ENCODE measurements around the gene SLC25A29. TPM values are rescaled to one million over a fixed set of nuclear protein-coding genes. Genes with fewer than 3 reads are reported as not detected.

SLC25A29 gene
- polyA plus RNA-seq, 1 donor (not counting 4 experiments of a cell fraction or from before 2014, with no cell fraction given), result 16.3 TPM

- Histone ChIP-seq H3K4me3 (ENCODE audit: control insufficient read depth in 2 of 3, extremely low read depth in 1 of 3, insufficient read depth in 2 of 3, low read depth in 1 of 3, low read length in 3 of 3) (no peak overlapping the region), H3K27me3 (ENCODE audit: control insufficient read depth, extremely low read depth, insufficient read depth, low read length) (no peaks in the 10 kb centered on the region), H3K4me2 (ENCODE audit: control insufficient read depth, extremely low read depth, insufficient read depth, low read depth, low read length) (no peak overlapping the region), H3K9me1 (ENCODE audit: control insufficient read depth, extremely low read depth, insufficient read depth, low read length) (peaks cover 2% of the 10 kb centered on the region), H3K9ac (ENCODE audit: control insufficient read depth, extremely low read depth, insufficient read depth, low read length) (no peak overlapping the region), H3K4me1 (ENCODE audit: control insufficient read depth, extremely low read depth, insufficient read depth, low read length) (peaks cover 19% of the 10 kb centered on the region), H3K27ac (ENCODE audit: control insufficient read depth, insufficient read depth, low read length) (no peak overlapping the region), H4K20me1 (ENCODE audit: control insufficient read depth, extremely low read depth, insufficient read depth, low read length) (no peaks in the 10 kb centered on the region), H3K36me3 (ENCODE audit: control insufficient read depth in 2 of 2, extremely low read depth in 1 of 2, insufficient read depth in 2 of 2, low read length in 2 of 2) (no peaks in the 10 kb centered on the region), H3K9me3 (ENCODE audit: control insufficient read depth, low read depth, low read length) (no peaks in the 10 kb centered on the region), H3K79me2 (ENCODE audit: control insufficient read depth, insufficient read depth, low read length) (no peaks in the 10 kb centered on the region), H2AFZ (ENCODE audit: control insufficient read depth, low read length) (no peak overlapping the region)
- TF ChIP-seq EZH2 (IDR thresholded peaks at IDR 0.05; ENCODE audit: low read length) (no peak), CTCF (optimal IDR thresholded peaks at IDR 0.05 in 1 of 3, IDR thresholded peaks at IDR 0.05 in 1 of 3, conservative IDR thresholded peaks at IDR 0.05 in 1 of 3; ENCODE audit: extremely low read depth in 1 of 3, insufficient read depth in 2 of 3, low read length in 3 of 3) (no peak)
- dilution Hi-C loops (cut with MboI; ENCODE audit: extremely low pct_ligation_motif_present, low sequenced_read_pairs), result no loop called here
- FAIRE-seq (no peak), DNase-seq (ENCODE audit: low read depth, low spot score) (no peak)
Measured at GRCh38 chr14:100317389-100317788, 11.1 kb upstream of the SLC25A29 start.

GRCh38 chr14:100314724-100315123 is 8.5 kb upstream of the SLC25A29 start:
- FAIRE-seq, result no peak
- TF ChIP-seq EZH2 (IDR thresholded peaks at IDR 0.05; ENCODE audit: low read length) (no peak), CTCF (optimal IDR thresholded peaks at IDR 0.05 in 1 of 3, IDR thresholded peaks at IDR 0.05 in 1 of 3, conservative IDR thresholded peaks at IDR 0.05 in 1 of 3; ENCODE audit: extremely low read depth in 1 of 3, insufficient read depth in 2 of 3, low read length in 3 of 3) (no peak)

More at GRCh38 chr14:100314724-100315123, 8.5 kb upstream of the SLC25A29 start:
- Histone ChIP-seq H3K27me3 (ENCODE audit: control insufficient read depth, extremely low read depth, insufficient read depth, low read length) (no peaks in the 10 kb centered on the region), H2AFZ (ENCODE audit: control insufficient read depth, low read length) (peak overlapping the region; percentile 60), H3K27ac (ENCODE audit: control insufficient read depth, insufficient read depth, low read length) (no peak overlapping the region), H3K9me3 (ENCODE audit: control insufficient read depth, low read depth, low read length) (no peaks in the 10 kb centered on the region), H3K9me1 (ENCODE audit: control insufficient read depth, extremely low read depth, insufficient read depth, low read length) (no peaks in the 10 kb centered on the region), H3K4me2 (ENCODE audit: control insufficient read depth, extremely low read depth, insufficient read depth, low read depth, low read length) (no peak overlapping the region), H4K20me1 (ENCODE audit: control insufficient read depth, extremely low read depth, insufficient read depth, low read length) (no peaks in the 10 kb centered on the region), H3K9ac (ENCODE audit: control insufficient read depth, extremely low read depth, insufficient read depth, low read length) (no peak overlapping the region), H3K4me1 (ENCODE audit: control insufficient read depth, extremely low read depth, insufficient read depth, low read length) (peaks cover 10% of the 10 kb centered on the region), H3K79me2 (ENCODE audit: control insufficient read depth, insufficient read depth, low read length) (no peaks in the 10 kb centered on the region), H3K36me3 (ENCODE audit: control insufficient read depth in 2 of 2, extremely low read depth in 1 of 2, insufficient read depth in 2 of 2, low read length in 2 of 2) (no peaks in the 10 kb centered on the region), H3K4me3 (ENCODE audit: control insufficient read depth in 2 of 3, extremely low read depth in 1 of 3, insufficient read depth in 2 of 3, low read depth in 1 of 3, low read length in 3 of 3) (no peak overlapping the region)
- DNase-seq (ENCODE audit: low read depth, low spot score), result no peak
- dilution Hi-C loops (cut with MboI; ENCODE audit: extremely low pct_ligation_motif_present, low sequenced_read_pairs), result no loop called here
